ENCODE measurements around the gene CASZ1. TPM values are rescaled to one million over a fixed set of nuclear protein-coding genes. Genes with fewer than 3 reads are reported as not detected.

CASZ1 gene
- total and polyA plus RNA-seq, 2 donors (not counting 3 experiments of a cell fraction or from before 2014, with no cell fraction given): 1.5 to 5.2 TPM

DNA sequence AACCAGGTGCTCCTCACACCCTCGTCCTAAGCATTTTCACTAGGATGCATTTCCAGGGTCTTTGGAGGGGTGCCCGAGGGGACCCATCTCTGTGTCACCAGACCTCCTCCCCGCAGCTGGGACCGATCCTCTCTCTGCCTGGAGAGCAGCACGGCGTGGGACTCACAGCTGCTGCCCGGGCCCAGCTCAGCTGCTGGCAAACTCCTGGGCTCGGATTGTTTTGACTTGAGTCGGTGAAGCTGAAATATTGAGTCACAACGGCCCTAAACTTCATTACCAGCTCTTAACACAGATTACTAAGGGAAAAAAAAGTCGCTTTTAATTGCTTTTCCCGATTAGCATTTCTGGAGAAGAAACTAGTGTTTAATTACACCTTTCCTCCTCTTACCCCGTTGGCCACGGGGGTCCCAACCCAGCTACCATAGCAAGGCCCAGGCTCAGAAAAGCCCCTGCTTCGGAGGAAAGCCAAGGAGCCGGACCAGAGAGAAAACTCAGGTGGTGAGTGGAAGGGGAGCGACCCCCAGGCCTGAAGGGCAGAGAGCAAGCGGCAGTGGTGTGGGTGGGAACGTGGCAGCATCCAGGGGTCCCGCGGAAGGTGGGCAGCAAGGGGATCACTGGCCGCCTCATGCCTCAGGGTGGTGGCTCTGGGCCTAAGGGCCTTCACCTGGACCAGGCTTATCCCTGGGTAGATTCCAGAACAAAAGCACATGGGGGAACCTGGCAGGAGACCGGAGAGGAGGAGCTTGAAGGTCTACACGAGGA lies 41.7 kb downstream of the CASZ1 start:
- dilution Hi-C loops (cut with MboI; ENCODE audit: extremely low pct_ligation_motif_present, low sequenced_read_pairs) (no loop called here), intact Hi-C loops (cut with micrococcal nuclease) (no loop called here)
- no TSS peak for BruUV-seq (replicated peaks)
- no peak overlapping the region for H3K4me2 ChIP-seq (ENCODE audit: insufficient read depth, low read length)
- no peak for DNase-seq (ENCODE audit: low read depth, low spot score)
- H3K79me2 ChIP-seq (ENCODE audit: control insufficient read depth, insufficient read depth, low read length): no peaks in the 10 kb centered on the region
- H3K9ac ChIP-seq (replicated peaks; ENCODE audit: extremely low read depth, insufficient read depth, low read length): no peak overlapping the region
- no peak overlapping the region for H3K27ac ChIP-seq (ENCODE audit: insufficient read depth, low read depth, low read length)
- H3K4me3 ChIP-seq (replicated peaks in 1 of 3; ENCODE audit: insufficient read depth in 1 of 3, low read depth in 1 of 3, low read length in 3 of 3): no peak overlapping the region
- no peak for TF ChIP-seq JUN (IDR thresholded peaks at IDR 0.05; ENCODE audit: borderline replicate concordance, insufficient read depth, insufficient read length, low read depth)
- H3K9me1 ChIP-seq (replicated peaks; ENCODE audit: control insufficient read depth, extremely low read depth, insufficient read depth, low read length): no peaks in the 10 kb centered on the region
- CTCF ChIA-PET: no interaction called here
- no peaks in the 10 kb centered on the region for H4K20me1 ChIP-seq (replicated peaks; ENCODE audit: control insufficient read depth, extremely low read depth, insufficient read depth, low read length)
- H3K9me3 ChIP-seq (replicated peaks; ENCODE audit: control insufficient read depth, insufficient read depth, low read length): no peaks in the 10 kb centered on the region
- no peak for FAIRE-seq
- POLR2A ChIA-PET: no interaction called here
- no peaks in the 10 kb centered on the region for H3K27me3 ChIP-seq (ENCODE audit: control insufficient read depth in 2 of 2, insufficient read depth in 2 of 2, low read length in 2 of 2)
- H2AFZ ChIP-seq (ENCODE audit: low read depth, low read length): no peak overlapping the region
- no peaks in the 10 kb centered on the region for H3K4me1 ChIP-seq (ENCODE audit: control insufficient read depth, extremely low read depth, insufficient read depth, low read length)
- no peaks in the 10 kb centered on the region for H3K36me3 ChIP-seq (ENCODE audit: control insufficient read depth in 2 of 2, extremely low read depth in 1 of 2, insufficient read depth in 2 of 2, low read length in 2 of 2)

DNA sequence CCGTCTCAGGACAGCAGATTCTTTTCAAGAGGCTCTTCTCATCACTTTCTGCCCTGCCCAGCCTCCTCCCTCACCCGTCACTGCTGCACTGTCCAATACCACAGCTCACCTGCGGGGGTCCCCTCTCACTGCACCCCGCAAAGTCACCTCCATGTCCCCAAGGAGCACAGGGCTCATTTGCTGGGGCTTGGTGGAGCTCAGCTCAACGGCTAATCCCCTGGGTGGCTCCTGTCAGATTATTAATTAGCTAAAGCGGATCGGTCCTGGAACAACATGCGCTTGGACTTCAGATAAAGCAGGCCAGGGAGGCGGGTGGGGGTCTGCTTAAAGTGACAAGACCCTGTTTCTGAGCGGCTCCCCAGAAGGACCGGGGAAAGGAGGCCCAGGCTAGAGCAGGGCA lies 43.1 kb downstream of the CASZ1 start:
- intact Hi-C loops (cut with micrococcal nuclease): no loop called here
- H2AFZ ChIP-seq (ENCODE audit: low read depth, low read length): no peak overlapping the region
- H3K27ac ChIP-seq (ENCODE audit: insufficient read depth, low read depth, low read length): no peak overlapping the region
- no peaks in the 10 kb centered on the region for H3K9me3 ChIP-seq (replicated peaks; ENCODE audit: control insufficient read depth, insufficient read depth, low read length)
- no TSS peak for BruUV-seq (replicated peaks)
- H3K4me2 ChIP-seq (ENCODE audit: insufficient read depth, low read length): no peak overlapping the region
- no peak overlapping the region for H3K9ac ChIP-seq (replicated peaks; ENCODE audit: extremely low read depth, insufficient read depth, low read length)
- H4K20me1 ChIP-seq (replicated peaks; ENCODE audit: control insufficient read depth, extremely low read depth, insufficient read depth, low read length): no peaks in the 10 kb centered on the region
- H3K27me3 ChIP-seq (ENCODE audit: control insufficient read depth in 2 of 2, insufficient read depth in 2 of 2, low read length in 2 of 2): no peaks in the 10 kb centered on the region
- H3K4me1 ChIP-seq (ENCODE audit: control insufficient read depth, extremely low read depth, insufficient read depth, low read length): no peaks in the 10 kb centered on the region
- FAIRE-seq (no peak), DNase-seq (ENCODE audit: low read depth, low spot score) (no peak)
- dilution Hi-C loops (cut with MboI; ENCODE audit: extremely low pct_ligation_motif_present, low sequenced_read_pairs): no loop called here
- TF ChIP-seq POLR2A (IDR thresholded peaks at IDR 0.05; ENCODE audit: low read depth, low read length) (no peak), JUN (IDR thresholded peaks at IDR 0.05; ENCODE audit: borderline replicate concordance, insufficient read depth, insufficient read length, low read depth) (no peak), POLR2AphosphoS5 (IDR thresholded peaks at IDR 0.05; ENCODE audit: insufficient read depth, low read depth, low read length) (no peak), EZH2 (IDR thresholded peaks at IDR 0.05; ENCODE audit: borderline replicate concordance, low read depth, low read length, severe bottlenecking) (no peak), GATA2 (IDR thresholded peaks at IDR 0.05; ENCODE audit: insufficient read depth, insufficient read length, low read depth, low read length) (no peak), FOS (IDR thresholded peaks at IDR 0.05; ENCODE audit: borderline replicate concordance, insufficient read depth, low read length) (no peak)
- TF ChIP-seq, protein P1, sequence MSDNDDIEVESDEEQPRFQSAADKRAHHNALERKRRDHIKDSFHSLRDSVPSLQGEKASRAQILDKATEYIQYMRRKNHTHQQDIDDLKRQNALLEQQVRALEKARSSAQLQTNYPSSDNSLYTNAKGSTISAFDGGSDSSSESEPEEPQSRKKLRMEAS (IDR thresholded peaks at IDR 0.05; ENCODE audit: insufficient read depth, insufficient read length): no peak
- TF ChIP-seq, protein P2, sequence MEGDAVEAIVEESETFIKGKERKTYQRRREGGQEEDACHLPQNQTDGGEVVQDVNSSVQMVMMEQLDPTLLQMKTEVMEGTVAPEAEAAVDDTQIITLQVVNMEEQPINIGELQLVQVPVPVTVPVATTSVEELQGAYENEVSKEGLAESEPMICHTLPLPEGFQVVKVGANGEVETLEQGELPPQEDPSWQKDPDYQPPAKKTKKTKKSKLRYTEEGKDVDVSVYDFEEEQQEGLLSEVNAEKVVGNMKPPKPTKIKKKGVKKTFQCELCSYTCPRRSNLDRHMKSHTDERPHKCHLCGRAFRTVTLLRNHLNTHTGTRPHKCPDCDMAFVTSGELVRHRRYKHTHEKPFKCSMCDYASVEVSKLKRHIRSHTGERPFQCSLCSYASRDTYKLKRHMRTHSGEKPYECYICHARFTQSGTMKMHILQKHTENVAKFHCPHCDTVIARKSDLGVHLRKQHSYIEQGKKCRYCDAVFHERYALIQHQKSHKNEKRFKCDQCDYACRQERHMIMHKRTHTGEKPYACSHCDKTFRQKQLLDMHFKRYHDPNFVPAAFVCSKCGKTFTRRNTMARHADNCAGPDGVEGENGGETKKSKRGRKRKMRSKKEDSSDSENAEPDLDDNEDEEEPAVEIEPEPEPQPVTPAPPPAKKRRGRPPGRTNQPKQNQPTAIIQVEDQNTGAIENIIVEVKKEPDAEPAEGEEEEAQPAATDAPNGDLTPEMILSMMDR (IDR thresholded peaks at IDR 0.05; ENCODE audit: extremely low read depth in 1 of 2, insufficient read depth in 1 of 2, low read depth in 1 of 2, low read length in 2 of 2): no peak
- ChIA-PET POLR2A (no interaction called here), CTCF (no interaction called here)
- no peaks in the 10 kb centered on the region for H3K36me3 ChIP-seq (ENCODE audit: control insufficient read depth in 2 of 2, extremely low read depth in 1 of 2, insufficient read depth in 2 of 2, low read length in 2 of 2)
- no peaks in the 10 kb centered on the region for H3K79me2 ChIP-seq (ENCODE audit: control insufficient read depth, insufficient read depth, low read length)
- no peak overlapping the region for H3K4me3 ChIP-seq (replicated peaks in 1 of 3; ENCODE audit: insufficient read depth in 1 of 3, low read depth in 1 of 3, low read length in 3 of 3)
- H3K9me1 ChIP-seq (replicated peaks; ENCODE audit: control insufficient read depth, extremely low read depth, insufficient read depth, low read length): no peaks in the 10 kb centered on the region
